Measurements from ENCODE around the gene C10orf143. TPM values are rescaled to one million over a fixed set of nuclear protein-coding genes. Genes with fewer than 3 reads are reported as not detected.

The C10orf143 gene
- total RNA-seq, 2 experiments from 2014 or later = 3.3 to 3.5 TPM

DNA sequence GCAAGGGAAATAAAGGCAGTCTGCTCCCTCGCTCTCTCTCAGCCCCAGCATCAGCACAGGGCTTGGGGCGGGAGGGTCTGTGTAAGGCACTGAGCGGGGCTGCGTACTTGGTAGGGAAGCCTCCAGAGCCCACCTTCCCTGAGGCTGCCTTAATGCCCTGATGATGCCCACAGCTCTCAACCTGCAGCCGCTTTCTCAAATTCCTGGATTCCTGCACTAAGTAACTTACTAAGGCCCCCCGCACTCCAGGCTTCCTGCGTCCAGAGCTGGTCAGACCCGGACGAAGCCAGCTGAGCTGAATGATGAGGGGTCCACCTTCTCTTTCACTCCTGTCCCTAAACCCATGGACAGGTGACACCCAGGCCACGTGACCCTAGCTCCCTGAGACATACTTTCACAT is 63.3 kb downstream of the C10orf143 start:
- no peak for DNase-seq
- H3K9me3 Mint-ChIP-seq = no peaks in the 10 kb centered on the region
- H3K4me3 Mint-ChIP-seq = no peak overlapping the region
- H3K36me3 Mint-ChIP-seq (ENCODE audit: low read depth) = no peaks in the 10 kb centered on the region
- peaks cover 11% of the 10 kb centered on the region for H3K27me3 Mint-ChIP-seq (ENCODE audit: low read depth)
- intact Hi-C loops (cut with micrococcal nuclease) = no loop called here
- CTCF ChIA-PET = interaction anchor here (1.0 kb wide), 1 partner anchor 62 kb away, joined by 3 read pairs; no protein-coding TSS in a partner anchor
- no peak overlapping the region for H3K27ac Mint-ChIP-seq
- H3K4me1 Mint-ChIP-seq (ENCODE audit: low read depth) = no peaks in the 10 kb centered on the region

DNA sequence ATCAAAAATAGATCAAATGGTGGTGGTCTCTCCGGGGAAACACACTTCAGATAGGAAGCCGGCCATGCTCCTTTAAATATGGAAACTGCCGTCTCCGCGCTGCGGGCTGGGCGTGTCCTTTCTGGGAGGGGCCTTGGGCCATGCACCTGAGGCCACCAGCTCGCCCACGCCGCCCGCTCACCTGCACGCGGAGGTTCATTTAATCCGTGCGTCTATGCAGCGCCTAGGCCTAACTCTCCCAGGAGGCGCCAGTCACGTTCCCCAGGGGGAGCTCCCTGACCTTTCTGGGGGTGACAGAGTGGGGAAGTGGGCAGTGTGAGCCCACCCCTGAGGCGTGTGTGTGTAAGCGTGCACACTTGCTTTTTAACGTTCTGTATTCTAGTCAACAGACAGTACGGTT is 64.0 kb downstream of the C10orf143 start:
- Mint-ChIP-seq H3K36me3 (ENCODE audit: low read depth) (no peaks in the 10 kb centered on the region), H3K4me1 (ENCODE audit: low read depth) (no peaks in the 10 kb centered on the region), H3K9me3 (no peaks in the 10 kb centered on the region), H3K4me3 (no peak overlapping the region), H3K27me3 (ENCODE audit: low read depth) (peaks cover 11% of the 10 kb centered on the region), H3K27ac (no peak overlapping the region)
- intact Hi-C loops (cut with micrococcal nuclease) = no loop called here
- CTCF ChIA-PET = no interaction called here
- no peak for DNase-seq

DNA sequence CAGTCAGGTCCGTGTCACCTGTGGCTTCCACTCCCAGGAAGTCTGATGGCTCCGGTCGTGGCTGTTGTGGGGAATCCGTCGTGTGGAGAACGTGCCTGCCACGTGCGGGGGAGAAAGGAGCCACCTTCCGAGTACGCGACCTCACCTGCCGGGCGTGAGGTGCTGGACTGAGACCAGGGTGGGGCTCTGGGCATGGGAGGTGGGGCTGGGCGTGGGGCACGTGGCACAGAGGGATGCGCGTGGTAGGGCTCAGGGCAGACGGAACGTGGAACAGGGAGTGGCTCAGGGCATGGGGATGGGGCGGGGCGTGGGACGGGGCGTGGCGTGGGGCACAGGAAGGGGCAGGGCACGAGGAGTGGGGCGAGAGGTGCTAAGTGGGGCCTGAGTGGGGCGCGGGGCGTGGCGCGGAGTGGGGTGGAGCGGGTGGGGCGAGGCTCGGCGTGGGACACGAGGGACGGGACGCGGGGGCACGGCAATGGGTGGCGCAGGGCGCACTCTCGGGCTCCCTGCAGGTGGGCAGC is 64.8 kb downstream of the C10orf143 start:
- Mint-ChIP-seq H3K4me3 (no peak overlapping the region), H3K9me3 (no peaks in the 10 kb centered on the region), H3K27me3 (ENCODE audit: low read depth) (peaks cover 11% of the 10 kb centered on the region), H3K27ac (no peak overlapping the region), H3K36me3 (ENCODE audit: low read depth) (no peaks in the 10 kb centered on the region), H3K4me1 (ENCODE audit: low read depth) (no peaks in the 10 kb centered on the region)
- CTCF ChIA-PET = no interaction called here
- intact Hi-C loops (cut with micrococcal nuclease) = no loop called here
- no peak for DNase-seq

DNA sequence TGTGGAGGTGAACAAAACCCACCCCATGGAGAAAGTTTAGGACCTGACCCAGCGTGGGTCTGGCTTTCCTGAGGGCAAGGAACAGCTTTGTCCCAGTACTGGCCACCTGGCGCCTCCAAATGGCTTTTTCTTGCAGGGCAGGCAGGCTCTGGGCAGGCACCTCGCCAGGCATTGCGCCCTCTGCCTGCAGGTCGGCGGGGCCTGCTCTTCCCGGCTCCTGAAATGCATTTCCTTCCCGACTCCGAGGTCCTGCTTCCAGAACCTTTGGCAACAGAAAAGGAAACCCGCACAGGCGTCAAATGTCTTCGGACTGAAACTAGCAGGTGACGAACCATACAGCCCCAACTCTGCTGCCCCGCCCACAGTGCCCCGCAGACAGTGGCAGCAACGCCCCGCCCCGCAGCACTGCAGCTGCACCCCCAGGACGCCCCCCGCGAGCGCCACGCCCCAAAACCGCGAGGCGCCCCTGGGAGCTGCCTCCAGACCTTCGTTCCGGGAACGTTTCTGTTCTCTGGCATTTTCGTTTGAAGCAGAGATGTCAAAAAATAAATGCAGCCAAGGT is 65.5 kb downstream of the C10orf143 start:
- CTCF ChIA-PET = interaction anchor here (0.6 to 0.7 kb wide), 2 partner anchors 8 to 68 kb away, joined by 3 to 4 read pairs; no protein-coding TSS in a partner anchor

DNA sequence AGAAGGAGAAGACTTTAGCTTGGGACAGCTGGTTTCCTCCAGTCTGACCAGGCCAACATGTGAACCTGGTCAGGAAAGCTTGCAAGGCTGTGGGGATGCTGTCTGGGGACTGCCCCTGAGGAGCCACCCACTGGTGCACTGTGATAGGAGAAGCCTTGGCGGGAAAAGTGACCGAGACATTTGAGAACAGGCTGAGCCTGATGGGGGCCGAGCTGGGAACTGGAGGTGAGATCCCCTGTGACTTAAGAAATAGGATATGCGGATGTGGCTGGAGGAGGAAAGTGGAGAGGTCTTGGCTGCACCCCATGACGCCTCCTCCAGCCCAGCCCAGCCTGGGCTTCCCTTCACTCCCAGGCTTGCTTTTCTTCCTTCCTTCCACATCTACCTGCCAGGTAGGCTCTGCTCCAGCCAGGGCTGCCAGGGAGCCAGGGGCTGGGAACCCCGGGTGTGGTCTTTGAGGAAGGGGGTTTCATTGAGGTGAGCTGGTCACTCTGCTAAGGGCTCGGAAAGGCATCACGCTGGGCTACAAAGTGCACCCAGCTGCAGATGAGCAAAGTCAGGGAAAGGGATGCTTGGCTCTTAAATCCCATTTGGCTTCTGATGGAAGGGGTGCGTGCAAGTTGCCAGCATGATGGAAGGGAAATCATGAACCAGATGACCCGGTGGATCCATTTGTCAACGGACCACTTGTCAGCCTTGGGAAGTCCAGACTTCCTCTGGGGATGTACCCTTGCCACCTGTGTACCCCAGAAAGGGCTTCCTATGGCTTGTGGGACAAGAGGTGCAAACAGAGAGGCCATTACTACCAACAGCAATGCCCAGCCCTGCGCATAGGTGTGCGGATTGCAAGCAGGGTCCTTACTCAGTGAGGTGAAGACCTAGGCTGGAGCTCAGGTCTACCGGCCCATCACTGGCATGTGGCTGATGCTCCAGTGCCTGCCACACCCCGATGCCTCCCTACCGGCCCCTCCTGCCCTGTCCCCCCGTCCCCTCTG is 66.3 kb downstream of the C10orf143 start:
- Mint-ChIP-seq H3K4me3 (no peak overlapping the region), H3K4me1 (ENCODE audit: low read depth) (no peaks in the 10 kb centered on the region), H3K27me3 (ENCODE audit: low read depth) (peaks cover 11% of the 10 kb centered on the region), H3K27ac (no peak overlapping the region), H3K9me3 (no peaks in the 10 kb centered on the region), H3K36me3 (ENCODE audit: low read depth) (no peaks in the 10 kb centered on the region)
- intact Hi-C loops (cut with micrococcal nuclease) = no loop called here
- DNase-seq = no peak
- CTCF ChIA-PET = interaction anchor here (0.6 to 0.7 kb wide), 2 partner anchors 9 to 67 kb away, joined by 3 to 4 read pairs; no protein-coding TSS in a partner anchor

More for the DNA sequence above, 65.5 kb downstream of the C10orf143 start:
- no peak for DNase-seq
- Mint-ChIP-seq H3K27me3 (ENCODE audit: low read depth) (peaks cover 11% of the 10 kb centered on the region), H3K27ac (no peak overlapping the region), H3K4me3 (no peak overlapping the region), H3K9me3 (no peaks in the 10 kb centered on the region), H3K4me1 (ENCODE audit: low read depth) (no peaks in the 10 kb centered on the region), H3K36me3 (ENCODE audit: low read depth) (no peaks in the 10 kb centered on the region)
- intact Hi-C loops (cut with micrococcal nuclease) = no loop called here

DNA sequence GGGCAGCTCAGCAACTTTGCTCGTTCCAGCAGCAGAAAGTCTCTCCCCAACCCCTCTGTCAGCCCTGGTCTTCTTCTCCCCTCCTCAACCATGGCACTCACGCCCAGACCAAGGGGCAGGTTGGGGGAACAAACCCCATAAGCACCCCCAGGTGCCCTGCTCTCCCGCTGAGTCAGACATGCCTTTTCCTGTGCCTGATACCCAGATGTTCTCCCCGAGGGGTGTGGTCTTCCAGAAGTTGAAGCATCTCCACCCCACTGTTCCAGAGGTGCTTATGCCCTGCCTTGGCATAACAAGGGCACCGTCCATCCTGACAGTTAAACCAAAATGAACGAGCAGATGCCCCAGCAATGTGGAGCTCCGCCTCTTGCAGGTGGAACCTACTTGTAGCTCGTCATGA is 67.1 kb downstream of the C10orf143 start:
- Mint-ChIP-seq H3K9me3 (no peaks in the 10 kb centered on the region), H3K27ac (no peak overlapping the region), H3K4me1 (ENCODE audit: low read depth) (no peaks in the 10 kb centered on the region), H3K36me3 (ENCODE audit: low read depth) (no peaks in the 10 kb centered on the region), H3K4me3 (no peak overlapping the region), H3K27me3 (ENCODE audit: low read depth) (peaks cover 11% of the 10 kb centered on the region)
- CTCF ChIA-PET = no interaction called here
- no peak for DNase-seq
- intact Hi-C loops (cut with micrococcal nuclease) = no loop called here

DNA sequence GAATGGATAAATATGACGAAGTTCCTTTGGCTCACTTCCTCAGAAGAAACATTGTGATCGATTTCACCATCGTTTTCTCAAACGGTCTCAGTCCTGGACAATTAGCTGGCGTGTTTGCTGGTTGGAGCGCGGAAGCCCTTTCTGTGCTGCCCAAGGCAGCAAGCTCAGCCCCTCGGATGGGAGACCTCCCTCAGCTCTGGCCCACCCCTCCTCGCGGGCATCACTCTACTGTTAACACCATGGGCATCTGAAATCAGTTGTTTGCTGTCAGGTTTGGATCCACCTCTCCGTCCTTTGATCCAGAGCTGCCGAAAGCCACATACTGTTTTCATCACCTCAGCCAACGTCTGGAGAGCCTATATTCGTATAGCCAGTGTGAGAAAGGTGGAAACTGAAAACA is 68.2 kb downstream of the C10orf143 start:
- no peak overlapping the region for H3K27ac Mint-ChIP-seq
- intact Hi-C loops (cut with micrococcal nuclease) = no loop called here
- H3K27me3 Mint-ChIP-seq (ENCODE audit: low read depth) = peaks cover 11% of the 10 kb centered on the region
- CTCF ChIA-PET = no interaction called here
- no peak overlapping the region for H3K4me3 Mint-ChIP-seq
- H3K9me3 Mint-ChIP-seq = no peaks in the 10 kb centered on the region
- H3K4me1 Mint-ChIP-seq (ENCODE audit: low read depth) = no peaks in the 10 kb centered on the region
- no peaks in the 10 kb centered on the region for H3K36me3 Mint-ChIP-seq (ENCODE audit: low read depth)
- DNase-seq = no peak

DNA sequence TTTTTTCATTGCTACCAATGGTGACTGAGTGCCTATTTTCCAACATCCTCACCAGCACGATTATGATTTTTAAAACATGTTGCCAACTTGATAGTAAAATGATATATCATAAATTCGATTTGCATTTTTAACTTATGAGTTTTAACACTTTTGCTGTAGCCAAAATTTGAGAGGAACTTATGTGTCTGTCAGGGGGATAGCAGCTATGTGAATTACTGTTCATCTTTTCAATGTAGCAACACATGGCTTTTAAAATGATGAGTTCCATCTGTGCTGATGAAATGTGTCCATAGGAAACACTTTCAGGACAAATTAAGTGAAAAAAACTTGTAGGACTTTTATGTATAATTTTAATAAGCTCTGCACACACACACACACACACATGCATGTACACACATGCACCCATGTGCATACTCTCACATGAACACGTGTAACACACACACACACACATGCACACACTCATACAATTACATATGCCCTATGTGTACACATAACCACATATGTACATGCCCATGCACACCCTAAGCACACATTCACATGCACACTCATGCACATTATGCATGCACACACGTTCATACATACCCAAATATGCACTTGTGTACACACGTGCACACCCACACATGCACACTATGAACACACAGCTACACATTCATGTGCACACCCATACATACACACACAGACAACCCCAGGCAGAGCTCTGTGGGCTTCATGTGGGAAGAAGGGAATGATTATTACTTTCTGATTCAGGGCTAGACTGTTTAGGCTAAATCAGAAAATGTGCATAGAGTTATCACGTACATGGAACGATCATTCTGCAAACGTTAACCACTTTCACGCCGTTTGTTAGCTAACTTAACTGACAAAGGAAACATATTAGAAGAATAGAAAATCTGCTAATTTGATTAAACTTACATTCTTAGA is 68.9 kb downstream of the C10orf143 start:
- no peaks in the 10 kb centered on the region for H3K9me3 Mint-ChIP-seq
- intact Hi-C loops (cut with micrococcal nuclease) = no loop called here
- H3K27ac Mint-ChIP-seq = no peak overlapping the region
- CTCF ChIA-PET = no interaction called here
- DNase-seq = no peak
- H3K36me3 Mint-ChIP-seq (ENCODE audit: low read depth) = no peaks in the 10 kb centered on the region
- no peaks in the 10 kb centered on the region for H3K4me1 Mint-ChIP-seq (ENCODE audit: low read depth)
- peaks cover 15% of the 10 kb centered on the region for H3K27me3 Mint-ChIP-seq (ENCODE audit: low read depth)
- no peak overlapping the region for H3K4me3 Mint-ChIP-seq

DNA sequence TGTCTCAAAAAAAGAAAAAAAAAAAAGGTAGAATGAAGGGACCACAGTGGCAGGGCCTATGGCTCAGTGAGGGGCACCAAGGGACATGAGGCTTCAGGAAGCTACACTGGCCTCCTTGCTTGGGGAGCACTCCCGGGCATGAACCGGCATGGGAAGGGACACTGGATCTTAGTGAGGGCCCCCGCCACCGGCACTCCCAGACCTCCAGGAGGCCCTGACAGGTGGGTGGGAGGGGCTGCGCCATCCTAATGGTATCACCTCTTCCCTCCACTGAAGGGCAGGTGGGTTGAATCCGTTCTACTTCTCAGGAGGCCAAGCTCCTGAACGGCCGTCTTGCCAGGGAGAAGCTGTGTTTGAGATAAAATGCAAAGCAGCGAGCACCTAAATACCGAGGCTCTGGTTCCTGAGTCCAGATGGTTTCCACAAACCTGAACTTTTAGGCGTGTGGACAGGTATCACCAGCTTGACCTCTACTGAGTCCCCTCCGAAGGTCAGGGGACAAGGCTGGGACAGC is 69.8 kb downstream of the C10orf143 start:
- Mint-ChIP-seq H3K4me3 (no peak overlapping the region), H3K27ac (no peak overlapping the region), H3K4me1 (ENCODE audit: low read depth) (no peaks in the 10 kb centered on the region), H3K36me3 (ENCODE audit: low read depth) (no peaks in the 10 kb centered on the region), H3K9me3 (no peaks in the 10 kb centered on the region), H3K27me3 (ENCODE audit: low read depth) (peaks cover 15% of the 10 kb centered on the region)
- intact Hi-C loops (cut with micrococcal nuclease) = no loop called here
- CTCF ChIA-PET = interaction anchor here (0.7 kb wide), 1 partner anchor 40 kb away, joined by 3 read pairs; no protein-coding TSS in a partner anchor
- no peak for DNase-seq

DNA sequence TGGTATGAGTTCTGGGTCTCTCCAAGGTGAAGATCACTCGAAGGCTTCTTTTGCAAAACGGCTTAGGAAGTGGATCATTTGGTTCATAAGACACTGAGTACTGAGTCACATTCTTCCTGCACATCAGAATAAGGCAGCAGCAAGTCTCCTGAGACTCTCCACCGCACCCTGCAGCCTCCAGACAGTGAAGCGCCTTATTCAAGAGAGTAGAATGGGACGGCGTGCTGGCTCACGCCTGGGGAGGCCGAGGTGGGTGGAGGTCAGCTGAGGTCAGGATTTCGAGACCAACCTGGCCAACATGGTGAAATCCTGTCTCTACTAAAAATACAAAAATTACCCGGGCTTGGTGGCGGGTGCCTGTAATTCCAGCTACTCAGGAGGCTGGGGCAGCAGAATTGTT is 70.3 kb downstream of the C10orf143 start:
- Mint-ChIP-seq H3K36me3 (ENCODE audit: low read depth) (no peaks in the 10 kb centered on the region), H3K4me3 (no peak overlapping the region), H3K27ac (no peak overlapping the region), H3K27me3 (ENCODE audit: low read depth) (peaks cover 19% of the 10 kb centered on the region), H3K9me3 (no peaks in the 10 kb centered on the region), H3K4me1 (ENCODE audit: low read depth) (no peaks in the 10 kb centered on the region)
- intact Hi-C loops (cut with micrococcal nuclease) = no loop called here
- no peak for DNase-seq
- CTCF ChIA-PET = interaction anchor here (0.7 kb wide), 1 partner anchor 39 kb away, joined by 3 read pairs; no protein-coding TSS in a partner anchor

DNA sequence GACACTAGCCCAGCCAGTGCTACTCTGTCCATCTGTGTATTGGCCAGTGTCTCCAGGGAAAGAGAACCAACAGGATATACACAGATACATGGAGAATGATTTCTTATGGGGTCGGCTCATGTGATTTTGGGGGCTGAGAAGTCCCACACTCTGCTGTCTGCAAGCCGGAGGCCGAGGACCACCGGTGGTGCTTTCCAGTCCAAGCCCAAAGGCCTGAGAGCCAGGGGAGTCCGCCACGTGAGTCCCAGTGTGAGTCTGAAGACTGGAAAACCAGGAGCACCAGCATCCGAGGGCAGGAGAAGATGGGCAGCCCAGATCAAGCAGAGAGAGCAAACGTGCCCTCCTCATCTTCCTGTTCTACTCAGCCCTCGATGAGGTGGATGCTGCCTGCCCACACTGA is 71.5 kb downstream of the C10orf143 start:
- H3K4me1 Mint-ChIP-seq (ENCODE audit: low read depth) = no peaks in the 10 kb centered on the region
- H3K36me3 Mint-ChIP-seq (ENCODE audit: low read depth) = no peaks in the 10 kb centered on the region
- no peak overlapping the region for H3K4me3 Mint-ChIP-seq
- intact Hi-C loops (cut with micrococcal nuclease) = no loop called here
- H3K9me3 Mint-ChIP-seq = no peaks in the 10 kb centered on the region
- DNase-seq = no peak
- H3K27me3 Mint-ChIP-seq (ENCODE audit: low read depth) = peaks cover 17% of the 10 kb centered on the region
- H3K27ac Mint-ChIP-seq = no peak overlapping the region
- CTCF ChIA-PET = interaction anchor here (0.7 kb wide), 1 partner anchor 89 kb away, joined by 3 read pairs; no protein-coding TSS in a partner anchor
